GM12875 (cell line): ENCODE results near the gene RXRG.

Experiments used
- H3K4me3 ChIP-seq: one replicate; pipeline ENCODE4 v1.5.1; 2011; ENCODE audit warnings: low read depth, low read length, control low read depth
- CTCF ChIP-seq: IDR thresholded peaks from 2 replicates; pipeline ENCODE4 v1.5.1; 2011; ENCODE audit warnings: low read depth, mild to moderate bottlenecking, control low read depth, inconsistent platforms, low read length, moderate library complexity, borderline replicate concordance; ENCODE audit not compliant: insufficient read depth

The RXRG gene

GRCh38 chr1:165351863-165352441 lies 93.0 kb downstream of the RXRG start:
- TF ChIP-seq CTCF, result no peak

More at GRCh38 chr1:165351863-165352441, 93.0 kb downstream of the RXRG start:
- no peak overlapping the region for H3K4me3 ChIP-seq
